HG02763 (cell line): Measurements from ENCODE around the gene LILRA2.
"Not testable (repeated sequence)": the region's sequence is repeated elsewhere in the genome, so short reads cannot be mapped to it uniquely, and the experiment has no call there.

ENCODE experiments used
- ATAC-seq: cut with Tn5 transposase; IDR thresholded peaks from one replicate; pipeline ENCODE4 v1.9.1; 2021; ENCODE audit warnings: mild to moderate bottlenecking, moderate library complexity; ENCODE audit not compliant: unreplicated experiment

LILRA2 gene

DNA sequence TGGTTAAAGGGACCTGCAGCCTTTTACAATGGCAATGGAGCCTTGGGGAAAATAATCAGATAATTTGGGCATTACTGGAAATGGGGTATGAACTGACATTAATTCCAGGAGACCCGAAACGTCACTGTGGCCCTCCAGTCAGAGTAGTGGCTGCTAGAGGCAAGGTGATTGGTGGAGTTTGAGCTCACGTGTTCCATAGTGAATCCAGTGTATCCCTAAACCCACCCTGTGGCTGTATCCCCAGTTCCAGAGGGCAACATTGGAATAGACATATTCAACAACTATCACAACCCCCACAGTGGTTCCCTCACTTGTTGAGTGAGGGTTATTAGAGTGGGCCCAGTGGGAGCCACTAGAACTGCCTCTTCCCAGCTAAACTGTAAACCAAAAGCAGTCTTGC, 3.3 kb upstream of the LILRA2 start:
- ATAC-seq = no peak

GRCh38 chr19:54571715-54572615, 1.6 kb upstream of the LILRA2 start:
- ATAC-seq = not testable (repeated sequence)

- no peak for ATAC-seq
Measured at GRCh38 chr19:54572696-54573311, 786 bp upstream of the LILRA2 start.

DNA sequence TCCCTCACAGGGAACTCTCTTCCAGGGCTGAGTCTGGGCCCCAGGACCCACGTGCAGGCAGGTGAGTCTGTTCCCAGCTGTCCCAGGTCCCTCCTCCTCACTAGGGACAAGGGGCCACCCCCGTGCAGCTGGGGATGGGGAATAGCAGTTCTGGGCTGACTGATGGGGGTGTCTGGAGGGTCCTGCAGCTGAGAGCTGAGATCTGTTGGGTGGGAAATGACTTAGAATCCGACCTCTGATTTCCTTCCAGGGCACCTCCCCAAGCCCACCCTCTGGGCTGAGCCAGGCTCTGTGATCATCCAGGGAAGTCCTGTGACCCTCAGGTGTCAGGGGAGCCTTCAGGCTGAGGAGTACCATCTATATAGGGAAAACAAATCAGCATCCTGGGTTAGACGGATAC, 461 bp downstream of the LILRA2 start:
- no peak for ATAC-seq

GRCh38 chr19:54574527-54575056, 1.0 kb downstream of the LILRA2 start:
- no peak for ATAC-seq

DNA sequence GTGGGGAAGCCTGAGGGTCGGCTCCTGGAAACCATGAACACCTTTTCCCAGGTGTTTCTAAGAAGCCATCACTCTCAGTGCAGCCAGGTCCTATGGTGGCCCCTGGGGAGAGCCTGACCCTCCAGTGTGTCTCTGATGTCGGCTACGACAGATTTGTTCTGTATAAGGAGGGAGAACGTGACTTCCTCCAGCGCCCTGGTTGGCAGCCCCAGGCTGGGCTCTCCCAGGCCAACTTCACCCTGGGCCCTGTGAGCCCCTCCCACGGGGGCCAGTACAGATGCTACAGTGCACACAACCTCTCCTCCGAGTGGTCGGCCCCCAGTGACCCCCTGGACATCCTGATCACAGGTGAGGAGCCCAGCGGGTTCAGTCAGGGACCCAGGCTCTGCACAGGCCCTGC, 1.6 kb downstream of the LILRA2 start:
- ATAC-seq = not testable (repeated sequence)

- ATAC-seq = no peak
Measured at GRCh38 chr19:54576411-54576976, 2.9 kb downstream of the LILRA2 start.

DNA sequence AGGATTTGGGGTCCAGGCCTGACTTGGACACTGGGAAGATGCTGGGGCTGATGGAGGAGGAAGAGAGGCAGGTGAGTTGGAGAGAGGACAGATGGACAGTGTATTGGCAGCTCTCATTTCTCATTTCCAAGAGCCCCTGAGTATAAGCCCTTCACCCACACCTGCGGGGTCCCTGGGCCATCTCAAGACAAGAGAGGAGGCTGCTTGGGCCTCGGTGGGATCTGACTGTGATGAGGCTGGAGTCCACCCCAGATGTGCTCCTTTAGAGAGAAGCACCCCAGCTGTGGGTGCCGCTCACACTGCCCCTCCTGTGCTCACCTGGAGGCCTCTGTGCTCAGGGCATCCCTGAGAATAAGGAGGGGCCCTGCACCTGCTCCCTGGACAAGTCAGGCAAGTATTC, 3.7 kb downstream of the LILRA2 start:
- no peak for ATAC-seq

GRCh38 chr19:54578268-54578667, 4.7 kb downstream of the LILRA2 start:
- ATAC-seq = not testable (repeated sequence)

DNA sequence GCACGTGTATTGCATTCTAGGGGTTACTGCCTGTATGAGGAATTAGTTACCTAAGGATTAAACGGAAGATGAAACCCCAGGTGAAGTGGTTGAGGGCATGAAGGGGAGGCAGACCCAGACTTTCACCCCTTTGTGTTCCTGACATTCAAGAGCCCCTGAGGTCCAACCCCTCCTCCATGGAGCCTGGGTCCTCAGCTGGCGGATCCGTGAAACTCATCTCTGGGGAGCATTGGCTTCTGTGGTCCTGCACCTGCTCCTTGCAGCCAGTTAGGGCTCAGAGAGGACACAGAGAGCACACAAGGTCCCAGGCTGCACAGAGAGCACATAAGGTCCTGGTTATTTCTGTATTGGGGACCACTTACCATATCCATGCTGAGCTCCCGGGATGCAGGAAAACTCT, 12.8 kb downstream of the LILRA2 start:
- no peak for ATAC-seq

DNA sequence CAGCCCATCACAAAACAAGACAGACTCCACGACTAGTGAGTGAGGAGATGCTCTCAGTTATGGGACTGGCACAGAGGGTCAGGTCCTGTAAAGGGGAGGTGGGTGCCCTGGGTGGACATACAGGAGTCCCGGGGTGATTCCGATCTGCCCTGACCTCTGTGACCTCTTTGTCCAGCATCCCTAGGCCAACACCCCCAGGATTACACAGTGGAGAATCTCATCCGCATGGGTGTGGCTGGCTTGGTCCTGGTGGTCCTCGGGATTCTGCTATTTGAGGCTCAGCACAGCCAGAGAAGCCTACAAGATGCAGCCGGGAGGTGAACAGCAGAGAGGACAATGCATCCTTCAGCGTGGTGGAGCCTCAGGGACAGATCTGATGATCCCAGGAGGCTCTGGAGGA, 13.4 kb downstream of the LILRA2 start:
- no peak for ATAC-seq

- not testable (repeated sequence) for ATAC-seq
Measured at GRCh38 chr19:54593445-54593844, 19.9 kb downstream of the LILRA2 start, which contains the start of gene LILRA1. LILRA1 (plus strand) TSS chr19:54593632; CDS start chr19:54594245, 613 bp downstream.

DNA sequence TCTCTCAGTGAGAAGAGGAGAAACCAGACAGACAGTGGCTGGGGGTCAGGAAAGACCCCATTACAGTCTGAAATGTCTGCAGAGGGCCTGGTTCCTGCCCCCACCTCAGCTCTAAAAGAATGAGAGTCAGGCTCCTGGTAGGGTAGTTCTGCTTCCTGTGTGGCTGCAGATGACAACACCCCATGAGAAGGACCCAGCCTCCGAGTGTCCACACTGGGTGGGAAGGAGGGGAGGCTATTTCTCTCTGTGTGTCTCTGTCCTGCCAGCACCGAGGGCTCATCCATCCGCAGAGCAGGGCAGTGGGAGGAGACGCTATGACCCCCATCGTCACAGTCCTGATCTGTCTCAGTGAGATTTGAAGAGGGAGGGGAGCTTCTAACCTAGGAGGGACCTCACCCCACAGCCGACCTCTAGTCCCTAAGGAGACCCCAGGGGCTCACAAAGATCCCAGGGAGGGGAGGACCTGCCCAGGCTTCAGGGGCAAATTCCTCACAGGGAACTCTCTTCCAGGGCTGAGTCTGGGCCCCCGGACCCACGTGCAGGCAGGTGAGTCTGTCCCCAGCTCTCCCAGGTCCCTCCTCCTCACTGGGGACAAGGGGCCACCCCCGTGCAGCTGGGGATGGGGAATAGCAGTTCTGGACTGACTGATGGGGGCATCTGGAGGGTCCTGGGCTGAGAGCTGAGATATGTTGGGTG, 20.5 kb downstream of the LILRA2 start:
- ATAC-seq = not testable (repeated sequence)

DNA sequence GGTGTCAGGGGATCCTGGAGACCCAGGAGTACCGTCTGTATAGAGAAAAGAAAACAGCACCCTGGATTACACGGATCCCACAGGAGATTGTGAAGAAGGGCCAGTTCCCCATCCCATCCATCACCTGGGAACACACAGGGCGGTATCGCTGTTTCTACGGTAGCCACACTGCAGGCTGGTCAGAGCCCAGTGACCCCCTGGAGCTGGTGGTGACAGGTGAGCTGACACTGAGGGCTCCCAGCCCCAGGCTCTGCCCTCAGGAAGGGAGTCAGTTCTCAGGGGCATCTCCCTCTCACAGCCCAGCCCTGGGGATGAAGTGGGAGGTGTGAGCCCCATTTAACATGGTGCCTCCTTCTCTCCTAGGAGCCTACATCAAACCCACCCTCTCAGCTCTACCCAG, 21.1 kb downstream of the LILRA2 start:
- ATAC-seq = no peak

- ATAC-seq = not testable (repeated sequence)
Measured at GRCh38 chr19:54595680-54596436, 22.3 kb downstream of the LILRA2 start.

- ATAC-seq = no peak
Measured at GRCh38 chr19:54600212-54600611, 26.6 kb downstream of the LILRA2 start.

- no peak for ATAC-seq
Measured at GRCh38 chr19:54606230-54606629, 32.6 kb downstream of the LILRA2 start.

GRCh38 chr19:54606891-54607784, 33.5 kb downstream of the LILRA2 start:
- no peak for ATAC-seq

GRCh38 chr19:54607785-54608150, 34.2 kb downstream of the LILRA2 start:
- ATAC-seq = no peak
